Nephron progenitor cell (in vitro differentiated cells): Measurements from ENCODE around the gene HTR2B.

Source experiments
- DNase-seq: peaks from one replicate; pipeline ENCODE4 v3.0.0; 2021
- H3K27ac Mint-ChIP-seq: 2 replicates; pipeline ENCODE4 v1.8.0; 2021; ENCODE audit warnings: mild to moderate bottlenecking, moderate library complexity, mixed read lengths
- H3K27me3 Mint-ChIP-seq: 2 replicates; pipeline ENCODE4 v1.8.0; 2021; ENCODE audit warnings: mild to moderate bottlenecking, low read depth, mixed read lengths; ENCODE audit not compliant: poor library complexity
- H3K36me3 Mint-ChIP-seq: 2 replicates; pipeline ENCODE4 v1.8.0; 2021; ENCODE audit warnings: low read depth, mixed read lengths
- H3K4me1 Mint-ChIP-seq: 2 replicates; pipeline ENCODE4 v1.8.0; 2021; ENCODE audit warnings: mixed read lengths
- H3K4me3 Mint-ChIP-seq: 2 replicates; pipeline ENCODE4 v1.8.0; 2021; ENCODE audit warnings: mild to moderate bottlenecking, moderate library complexity, mixed read lengths
- H3K9me3 Mint-ChIP-seq: 2 replicates; pipeline ENCODE4 v1.8.0; 2021; ENCODE audit warnings: mild to moderate bottlenecking, moderate library complexity, mixed read lengths
- CTCF ChIP-seq: fragments of 200-600 bp; sonication (generic); IDR thresholded peaks from 2 replicates; pipeline ENCODE4 v1.5.0; 2021; ENCODE audit warnings: antibody characterized with exemption

HTR2B gene

GRCh38 chr2:231168460-231169139 is 43.8 kb upstream of the HTR2B start:
- no peak overlapping the region for H3K27ac Mint-ChIP-seq
- no peaks in the 10 kb centered on the region for H3K9me3 Mint-ChIP-seq
- no peaks in the 10 kb centered on the region for H3K4me1 Mint-ChIP-seq
- peaks cover 60% of the 10 kb centered on the region for H3K36me3 Mint-ChIP-seq
- H3K4me3 Mint-ChIP-seq, result no peak overlapping the region
- TF ChIP-seq CTCF, result no peak
- no peaks in the 10 kb centered on the region for H3K27me3 Mint-ChIP-seq
- DNase-seq, result no peak

- Mint-ChIP-seq H3K4me3 (no peak overlapping the region), H3K36me3 (peaks cover 60% of the 10 kb centered on the region), H3K9me3 (no peaks in the 10 kb centered on the region), H3K27me3 (no peaks in the 10 kb centered on the region), H3K27ac (no peak overlapping the region), H3K4me1 (no peaks in the 10 kb centered on the region)
- no peak for TF ChIP-seq CTCF
- DNase-seq, result no peak
Observed at GRCh38 chr2:231167745-231168459, 43.1 kb upstream of the HTR2B start.

- Mint-ChIP-seq H3K4me3 (no peak overlapping the region), H3K4me1 (peaks cover 17% of the 10 kb centered on the region), H3K9me3 (no peaks in the 10 kb centered on the region), H3K36me3 (peaks cover 41% of the 10 kb centered on the region), H3K27me3 (no peaks in the 10 kb centered on the region), H3K27ac (no peak overlapping the region)
- DNase-seq, result no peak
- no peak for TF ChIP-seq CTCF
Observed at GRCh38 chr2:231163414-231164095, 38.7 kb upstream of the HTR2B start.

- Mint-ChIP-seq H3K9me3 (no peaks in the 10 kb centered on the region), H3K27me3 (no peaks in the 10 kb centered on the region), H3K36me3 (peaks cover 41% of the 10 kb centered on the region), H3K27ac (no peak overlapping the region), H3K4me1 (peaks cover 17% of the 10 kb centered on the region), H3K4me3 (no peak overlapping the region)
- no peak for TF ChIP-seq CTCF
- DNase-seq, result no peak
Observed at GRCh38 chr2:231163011-231163410, 38.2 kb upstream of the HTR2B start.

GRCh38 chr2:231161877-231162329 is 37.1 kb upstream of the HTR2B start:
- peaks cover 17% of the 10 kb centered on the region for H3K4me1 Mint-ChIP-seq
- H3K4me3 Mint-ChIP-seq, result no peak overlapping the region
- DNase-seq, result no peak
- H3K27ac Mint-ChIP-seq, result peak overlapping the region; percentile 80
- no peak for TF ChIP-seq CTCF
- H3K36me3 Mint-ChIP-seq, result peaks cover 36% of the 10 kb centered on the region
- no peaks in the 10 kb centered on the region for H3K27me3 Mint-ChIP-seq
- H3K9me3 Mint-ChIP-seq, result no peaks in the 10 kb centered on the region
